HEK293T (cell line): ENCODE data around the gene FARP1.

Experiments
- ELF4 ChIP-seq: fragments of 450-650 bp; IDR thresholded peaks from 2 replicates; pipeline ENCODE4 v1.6.1; 2017; ENCODE audit warnings: antibody characterized with exemption
- FOXA1 ChIP-seq: fragments of 450-650 bp; IDR thresholded peaks from 2 replicates; pipeline ENCODE4 v1.6.1; 2016; ENCODE audit warnings: mild to moderate bottlenecking
- PKNOX1 ChIP-seq: fragments of 450-650 bp; IDR thresholded peaks from 2 replicates; pipeline ENCODE4 v1.6.1; 2016
- TARDBP ChIP-seq: fragments of 450-650 bp; IDR thresholded peaks from 2 replicates; pipeline ENCODE4 v1.6.1; 2016

GRCh38 chr13:98486412-98486811 is 343.5 kb downstream of the FARP1 start:
- TF ChIP-seq ELF4 (no peak), FOXA1 (no peak), TARDBP (no peak), PKNOX1 (no peak)
